Heart left ventricle (tissue), 13 donors: ENCODE data around the gene SURF6.

Source experiments
- POLR2A ChIP-seq, 2 donors: fragments of 450-650 bp; IDR thresholded peaks; one replicate each; pipeline ENCODE4 v1.6.1; 2017; ENCODE audit warnings: antibody characterized with exemption in 2 of 2, mild to moderate bottlenecking in 2 of 2, moderate library complexity in 2 of 2
- TF ChIP-seq, protein P1 (sequence below), 12 donors: fragments of 200-600 bp; sonication (generic) in 4 of 12; IDR thresholded peaks; one replicate each; pipeline versions ENCODE4 v1.5.0 to v1.8.0; 2018 to 2022; ENCODE audit warnings: antibody characterized with exemption in 12 of 12, mild to moderate bottlenecking in 5 of 12
- donor health status: ischemic (EF 13 %, LVEDD 7.1; RV severe dilation, severe dysfunction).
- donor health status: DM: no; HTN: yes; CAD: no.
- donor health status: DM: no; HTN: no; CAD: no.
- donor health status: ischemic (EF 25% LVEDD 6.9; RV normal size, moderate dysfunction).
- donor health status: ischemic (EF 25% LVEDD 5.7; RV mildly dilated, moderate dysfunction).
- donor health status: ischemic (EF 35%, LVEDD 5.7; RV mildly dilated, moderate dysfunction).
- donor health status: nonischemic (EF 11% LVEDD 7.7; RV severe dilation, severe dysfunction).
- donor health status: DM: yes; HTN: yes; CAD: no.
- donor health status: PGD.
- donor health status: ischemic (EF 29% LVEDD 5.4; RV normal size, mild dysfunction).
- donor health status: nonischemic (EF 23%, LVEDD 6.1; RV moderate dilation, normal function).

- no peak for TF ChIP-seq POLR2A (IDR thresholded peaks at IDR 0.05)
- TF ChIP-seq, protein P1, sequence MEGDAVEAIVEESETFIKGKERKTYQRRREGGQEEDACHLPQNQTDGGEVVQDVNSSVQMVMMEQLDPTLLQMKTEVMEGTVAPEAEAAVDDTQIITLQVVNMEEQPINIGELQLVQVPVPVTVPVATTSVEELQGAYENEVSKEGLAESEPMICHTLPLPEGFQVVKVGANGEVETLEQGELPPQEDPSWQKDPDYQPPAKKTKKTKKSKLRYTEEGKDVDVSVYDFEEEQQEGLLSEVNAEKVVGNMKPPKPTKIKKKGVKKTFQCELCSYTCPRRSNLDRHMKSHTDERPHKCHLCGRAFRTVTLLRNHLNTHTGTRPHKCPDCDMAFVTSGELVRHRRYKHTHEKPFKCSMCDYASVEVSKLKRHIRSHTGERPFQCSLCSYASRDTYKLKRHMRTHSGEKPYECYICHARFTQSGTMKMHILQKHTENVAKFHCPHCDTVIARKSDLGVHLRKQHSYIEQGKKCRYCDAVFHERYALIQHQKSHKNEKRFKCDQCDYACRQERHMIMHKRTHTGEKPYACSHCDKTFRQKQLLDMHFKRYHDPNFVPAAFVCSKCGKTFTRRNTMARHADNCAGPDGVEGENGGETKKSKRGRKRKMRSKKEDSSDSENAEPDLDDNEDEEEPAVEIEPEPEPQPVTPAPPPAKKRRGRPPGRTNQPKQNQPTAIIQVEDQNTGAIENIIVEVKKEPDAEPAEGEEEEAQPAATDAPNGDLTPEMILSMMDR (IDR thresholded peaks at IDR 0.05), result no peak
Observed at GRCh38 chr9:133369422-133369821, 33.4 kb upstream of the SURF6 start.
